ENCODE results near the gene APBA2.
"Not testable (repeated sequence)": the region's sequence is repeated elsewhere in the genome, so short reads cannot be mapped to it uniquely, and the experiment has no call there.

APBA2 gene

GRCh38 chr15:29141308-29142128, 255.7 kb downstream of the APBA2 start:
- no peak for FAIRE-seq

GRCh38 chr15:29142129-29142747, 256.5 kb downstream of the APBA2 start:
- FAIRE-seq = no peak

- no peak for FAIRE-seq
Observed at GRCh38 chr15:29143293-29143692, 257.5 kb downstream of the APBA2 start.

- no peak for FAIRE-seq
Observed at GRCh38 chr15:29143909-29144635, 258.3 kb downstream of the APBA2 start.

GRCh38 chr15:29149738-29150075, 263.9 kb downstream of the APBA2 start:
- no peak for FAIRE-seq

- no peak for FAIRE-seq
Observed at GRCh38 chr15:29150515-29151483, 265.0 kb downstream of the APBA2 start.

GRCh38 chr15:29151484-29151857, 265.7 kb downstream of the APBA2 start:
- no peak for FAIRE-seq

GRCh38 chr15:29156521-29156920, 270.7 kb downstream of the APBA2 start:
- FAIRE-seq = no peak

GRCh38 chr15:29159771-29160455, 274.1 kb downstream of the APBA2 start:
- no peak for FAIRE-seq

GRCh38 chr15:29162411-29162810, 276.6 kb downstream of the APBA2 start:
- no peak for FAIRE-seq

GRCh38 chr15:29167122-29167521, 281.3 kb downstream of the APBA2 start:
- FAIRE-seq = not testable (repeated sequence)

Measured in TTC549 (cell line).